ENCODE data around the gene SPRTN.
A peak's percentile ranks its signal among the peaks of the same experiment; 100 is the strongest.

SPRTN gene

GRCh38 chr1:231374394-231374793 lies 36.3 kb downstream of the SPRTN start:
- Mint-ChIP-seq H3K36me3 (ENCODE audit: low read depth) (peaks cover 27% of the 10 kb centered on the region), H3K4me3 (no peak overlapping the region), H3K4me1 (ENCODE audit: low read depth) (peaks cover 17% of the 10 kb centered on the region), H3K9me3 (no peaks in the 10 kb centered on the region), H3K27me3 (no peaks in the 10 kb centered on the region), H3K27ac (no peak overlapping the region)
- intact Hi-C loops (cut with micrococcal nuclease): no loop called here

DNA sequence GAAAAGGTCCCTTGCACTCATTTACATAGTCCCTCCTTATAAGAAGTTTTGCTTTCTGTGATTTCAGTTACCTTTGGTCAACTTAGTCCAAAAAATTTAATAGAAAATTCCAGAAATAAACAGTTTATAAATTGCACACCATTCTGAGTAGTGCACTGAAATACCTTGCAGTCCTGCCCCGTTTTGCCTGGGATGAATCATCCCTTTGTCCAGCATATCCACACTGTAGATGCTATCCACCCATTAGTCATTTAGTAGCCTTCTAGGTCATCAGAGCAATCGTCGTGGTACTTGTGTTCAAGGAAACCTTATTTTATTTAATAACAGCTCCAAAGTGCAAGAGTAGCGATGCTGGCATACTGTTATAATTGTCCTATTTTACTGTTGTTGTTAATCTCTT lies 38.0 kb downstream of the SPRTN start:
- no peak overlapping the region for H3K4me3 Mint-ChIP-seq
- no peaks in the 10 kb centered on the region for H3K27me3 Mint-ChIP-seq
- H3K27ac Mint-ChIP-seq: no peak overlapping the region
- peaks cover 24% of the 10 kb centered on the region for H3K36me3 Mint-ChIP-seq (ENCODE audit: low read depth)
- peaks cover 22% of the 10 kb centered on the region for H3K4me1 Mint-ChIP-seq (ENCODE audit: low read depth)
- H3K9me3 Mint-ChIP-seq: no peaks in the 10 kb centered on the region
- intact Hi-C loops (cut with micrococcal nuclease): no loop called here

DNA sequence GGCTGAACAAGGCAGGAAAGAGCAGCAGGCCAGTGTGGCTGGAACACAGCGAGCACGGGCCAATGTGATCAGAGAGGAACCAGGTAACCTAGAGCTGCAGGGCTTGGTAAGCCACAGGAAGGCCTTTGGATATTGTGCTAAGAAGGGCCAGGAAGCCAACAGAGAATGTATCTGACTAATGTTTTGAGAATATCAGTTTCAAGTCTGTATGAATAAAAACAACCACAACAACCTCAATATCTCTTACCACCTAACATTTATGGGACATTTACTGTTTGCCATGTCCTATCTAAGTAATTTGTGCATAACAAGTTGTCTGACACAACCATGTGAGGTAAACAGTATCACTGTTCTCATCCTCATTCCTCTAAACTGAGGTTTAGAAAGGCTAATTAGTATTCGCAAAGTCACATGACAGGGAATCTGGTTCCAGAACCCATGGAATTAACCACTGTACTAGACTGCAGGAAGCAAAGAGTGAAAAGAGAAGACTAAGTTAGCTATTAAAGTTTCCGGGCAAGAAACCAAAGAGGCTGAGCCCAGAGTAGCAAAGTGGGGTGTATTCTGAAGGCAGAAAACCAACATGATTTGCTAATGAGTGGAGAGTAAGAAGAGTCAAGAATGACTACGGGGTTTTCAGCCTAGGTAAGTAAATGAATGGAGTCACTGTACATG lies 38.9 kb downstream of the SPRTN start:
- intact Hi-C loops (cut with micrococcal nuclease): no loop called here
- H3K4me1 Mint-ChIP-seq (ENCODE audit: low read depth): peaks cover 22% of the 10 kb centered on the region
- no peaks in the 10 kb centered on the region for H3K27me3 Mint-ChIP-seq
- peaks cover 17% of the 10 kb centered on the region for H3K36me3 Mint-ChIP-seq (ENCODE audit: low read depth)
- H3K27ac Mint-ChIP-seq: no peak overlapping the region
- no peaks in the 10 kb centered on the region for H3K9me3 Mint-ChIP-seq
- no peak overlapping the region for H3K4me3 Mint-ChIP-seq

- H3K4me3 Mint-ChIP-seq: no peak overlapping the region
- peaks cover 7% of the 10 kb centered on the region for H3K36me3 Mint-ChIP-seq (ENCODE audit: low read depth)
- no peaks in the 10 kb centered on the region for H3K9me3 Mint-ChIP-seq
- peaks cover 18% of the 10 kb centered on the region for H3K4me1 Mint-ChIP-seq (ENCODE audit: low read depth)
- H3K27ac Mint-ChIP-seq: no peak overlapping the region
- intact Hi-C loops (cut with micrococcal nuclease): loop anchor here (5.0 kb wide), 1 partner anchor 36 kb away; no protein-coding TSS in a partner anchor
- no peaks in the 10 kb centered on the region for H3K27me3 Mint-ChIP-seq
Measured at GRCh38 chr1:231381729-231382128, 43.6 kb downstream of the SPRTN start.

DNA sequence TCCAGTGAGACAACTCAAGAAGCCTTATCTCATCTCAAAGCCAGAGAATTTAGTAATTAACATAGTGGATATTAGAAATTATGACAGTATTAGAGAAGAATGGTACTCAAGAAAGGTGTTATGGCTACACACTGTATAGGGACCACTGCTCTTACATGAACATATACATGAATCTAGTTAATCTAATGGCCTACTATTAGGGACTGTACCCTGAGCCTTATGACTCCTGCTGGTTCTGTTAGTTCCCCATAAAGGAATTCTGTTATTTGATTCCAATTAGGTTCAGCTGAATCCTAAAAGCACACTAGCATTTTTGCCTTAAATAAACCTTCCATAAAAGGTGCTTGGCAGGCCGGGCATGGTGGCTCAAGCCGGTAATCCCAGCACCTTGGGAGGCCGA lies 44.3 kb downstream of the SPRTN start:
- H3K4me3 Mint-ChIP-seq: no peak overlapping the region
- H3K27me3 Mint-ChIP-seq: no peaks in the 10 kb centered on the region
- peaks cover 7% of the 10 kb centered on the region for H3K36me3 Mint-ChIP-seq (ENCODE audit: low read depth)
- no peak overlapping the region for H3K27ac Mint-ChIP-seq
- H3K9me3 Mint-ChIP-seq: no peaks in the 10 kb centered on the region
- intact Hi-C loops (cut with micrococcal nuclease): loop anchor here (5.0 kb wide), 1 partner anchor 35 kb away; no protein-coding TSS in a partner anchor
- H3K4me1 Mint-ChIP-seq (ENCODE audit: low read depth): peaks cover 11% of the 10 kb centered on the region

- Mint-ChIP-seq H3K27me3 (no peaks in the 10 kb centered on the region), H3K4me3 (no peak overlapping the region), H3K4me1 (ENCODE audit: low read depth) (peaks cover 16% of the 10 kb centered on the region), H3K27ac (no peak overlapping the region), H3K36me3 (ENCODE audit: low read depth) (peaks cover 7% of the 10 kb centered on the region), H3K9me3 (no peaks in the 10 kb centered on the region)
- intact Hi-C loops (cut with micrococcal nuclease): loop anchor here (5.0 kb wide), 1 partner anchor 34 kb away; no protein-coding TSS in a partner anchor
Measured at GRCh38 chr1:231383159-231383860, 45.2 kb downstream of the SPRTN start.

- intact Hi-C loops (cut with micrococcal nuclease): loop anchor here (5.0 kb wide), 1 partner anchor 32 kb away; no protein-coding TSS in a partner anchor
- Mint-ChIP-seq H3K4me1 (ENCODE audit: low read depth) (peaks cover 19% of the 10 kb centered on the region), H3K27ac (no peak overlapping the region), H3K36me3 (ENCODE audit: low read depth) (peaks cover 8% of the 10 kb centered on the region), H3K4me3 (no peak overlapping the region), H3K9me3 (no peaks in the 10 kb centered on the region), H3K27me3 (no peaks in the 10 kb centered on the region)
Measured at GRCh38 chr1:231384696-231385415, 46.8 kb downstream of the SPRTN start.

DNA sequence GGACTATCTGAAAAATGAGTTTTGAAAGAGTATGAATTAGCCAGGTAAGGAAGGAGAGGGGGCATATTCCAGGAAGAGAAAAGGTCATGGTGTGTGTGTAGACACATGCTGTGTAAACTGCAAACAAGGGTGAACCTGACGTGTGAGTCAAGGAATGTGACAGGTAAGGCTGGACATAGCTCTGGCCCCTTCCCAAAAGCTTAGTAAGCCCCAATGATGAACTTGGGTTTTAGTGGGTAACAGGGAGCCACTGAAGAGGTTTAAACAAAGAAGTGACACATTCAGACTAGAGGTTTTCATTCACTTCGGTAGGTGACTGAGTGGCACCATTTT lies 47.3 kb downstream of the SPRTN start:
- peaks cover 7% of the 10 kb centered on the region for H3K36me3 Mint-ChIP-seq (ENCODE audit: low read depth)
- no peaks in the 10 kb centered on the region for H3K9me3 Mint-ChIP-seq
- no peak overlapping the region for H3K4me3 Mint-ChIP-seq
- H3K4me1 Mint-ChIP-seq (ENCODE audit: low read depth): peaks cover 22% of the 10 kb centered on the region
- no peak overlapping the region for H3K27ac Mint-ChIP-seq
- intact Hi-C loops (cut with micrococcal nuclease): no loop called here
- H3K27me3 Mint-ChIP-seq: no peaks in the 10 kb centered on the region

DNA sequence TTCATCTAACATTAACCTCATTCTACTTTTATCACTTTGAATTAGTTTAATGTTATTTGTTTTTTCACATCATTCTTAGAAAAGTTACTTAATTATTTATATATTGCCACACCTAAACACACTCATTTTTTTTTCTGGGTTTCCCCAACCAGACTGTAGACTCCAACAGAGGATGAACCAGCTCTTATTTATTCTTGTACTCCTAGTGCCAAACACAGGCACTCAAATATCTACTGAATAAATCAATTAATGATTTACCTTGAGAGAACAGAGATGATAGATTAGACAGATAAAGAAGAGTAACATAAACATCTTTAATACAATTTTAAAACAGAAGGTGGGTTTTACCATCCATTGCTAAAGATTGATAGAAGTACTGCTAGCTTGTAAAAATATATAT lies 48.4 kb downstream of the SPRTN start:
- Mint-ChIP-seq H3K4me1 (ENCODE audit: low read depth) (peaks cover 30% of the 10 kb centered on the region), H3K36me3 (ENCODE audit: low read depth) (peaks cover 7% of the 10 kb centered on the region), H3K9me3 (no peaks in the 10 kb centered on the region), H3K27ac (no peak overlapping the region), H3K4me3 (no peak overlapping the region), H3K27me3 (no peaks in the 10 kb centered on the region)
- intact Hi-C loops (cut with micrococcal nuclease): no loop called here

DNA sequence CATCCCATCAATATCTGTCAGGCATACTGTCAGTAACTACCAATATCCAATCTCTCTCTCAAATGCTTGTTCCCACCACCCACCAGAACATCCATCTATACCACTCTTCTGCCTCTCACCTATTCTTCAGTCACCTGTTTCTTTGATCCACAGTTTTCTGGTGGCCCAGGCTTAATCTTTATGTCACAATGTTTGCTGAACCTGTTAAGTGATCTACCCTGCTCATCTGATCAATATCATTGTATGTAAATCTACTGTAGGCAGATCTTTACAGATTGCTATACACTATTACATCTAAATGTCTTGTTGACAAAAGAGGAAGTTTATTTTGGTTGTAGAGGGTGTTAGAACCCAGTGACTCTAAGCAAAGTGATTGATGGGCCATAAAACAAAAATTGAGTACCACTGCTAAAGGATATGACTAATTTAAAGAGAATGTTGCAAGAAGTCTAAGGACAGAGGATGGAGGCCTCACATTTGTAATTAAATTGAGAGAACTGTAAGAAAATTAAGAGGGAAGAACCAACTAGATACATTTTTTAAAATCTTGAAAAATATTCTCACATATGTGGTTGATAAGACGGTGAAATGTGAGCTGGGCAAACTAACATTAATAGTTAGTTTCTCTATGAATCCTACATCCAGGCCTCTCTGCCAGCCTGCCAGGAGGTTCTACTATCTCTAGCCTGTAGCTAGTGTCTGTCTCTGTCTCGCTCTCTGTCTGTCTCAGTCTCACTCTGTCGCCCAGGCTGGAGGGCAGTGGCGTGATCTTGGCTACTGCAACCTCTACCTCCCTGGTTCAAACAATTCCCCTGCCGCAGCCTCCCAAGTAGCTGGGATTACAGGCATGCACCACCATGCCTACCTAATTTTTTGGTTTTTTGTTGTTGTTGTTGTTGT lies 49.9 kb downstream of the SPRTN start:
- Mint-ChIP-seq H3K4me3 (no peak overlapping the region), H3K4me1 (ENCODE audit: low read depth) (peaks cover 30% of the 10 kb centered on the region), H3K9me3 (no peaks in the 10 kb centered on the region), H3K27me3 (no peaks in the 10 kb centered on the region), H3K27ac (no peak overlapping the region), H3K36me3 (ENCODE audit: low read depth) (peaks cover 7% of the 10 kb centered on the region)
- intact Hi-C loops (cut with micrococcal nuclease): no loop called here

GRCh38 chr1:231390071-231390470 lies 52.0 kb downstream of the SPRTN start:
- Mint-ChIP-seq H3K4me3 (no peak overlapping the region), H3K4me1 (ENCODE audit: low read depth) (peaks cover 43% of the 10 kb centered on the region), H3K36me3 (ENCODE audit: low read depth) (peaks cover 7% of the 10 kb centered on the region), H3K27me3 (no peaks in the 10 kb centered on the region), H3K27ac (no peak overlapping the region), H3K9me3 (no peaks in the 10 kb centered on the region)
- intact Hi-C loops (cut with micrococcal nuclease): no loop called here

DNA sequence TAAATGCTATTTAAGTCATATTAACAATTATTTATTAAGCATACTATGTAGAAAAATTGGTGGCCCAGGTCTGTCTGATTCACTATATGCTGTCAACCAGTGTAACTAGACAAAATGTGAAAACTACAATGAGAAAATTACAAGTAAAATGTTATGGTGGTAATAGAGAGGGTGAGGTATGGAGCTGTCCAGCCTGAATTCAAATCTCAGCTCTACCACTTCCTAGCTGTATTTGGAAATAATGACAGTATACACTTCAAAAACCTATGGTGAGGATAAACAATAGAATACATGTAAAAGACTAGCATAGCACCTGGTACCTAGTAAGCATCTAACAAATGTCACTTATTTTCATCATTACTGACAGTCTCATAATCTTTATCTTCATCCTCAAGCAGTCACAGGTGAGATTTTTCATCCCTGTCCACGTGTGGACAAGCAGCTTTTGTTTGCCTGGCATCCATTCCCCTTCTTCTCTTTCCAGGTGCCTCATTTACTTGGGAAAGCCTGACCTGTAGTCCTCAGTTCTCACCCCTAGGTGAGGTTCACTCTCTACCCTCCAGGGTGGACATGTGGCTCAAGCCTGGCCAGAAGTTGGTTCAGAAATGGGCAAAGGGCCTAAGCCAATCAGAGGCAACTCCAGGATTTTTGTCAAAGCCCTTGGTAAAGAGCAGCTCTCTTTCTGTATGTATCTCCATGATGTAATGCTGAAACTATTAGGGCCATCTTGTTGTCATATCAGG lies 54.5 kb downstream of the SPRTN start:
- peaks cover 63% of the 10 kb centered on the region for H3K4me1 Mint-ChIP-seq (ENCODE audit: low read depth)
- H3K27ac Mint-ChIP-seq: no peak overlapping the region
- no peaks in the 10 kb centered on the region for H3K9me3 Mint-ChIP-seq
- H3K36me3 Mint-ChIP-seq (ENCODE audit: low read depth): peaks cover 7% of the 10 kb centered on the region
- intact Hi-C loops (cut with micrococcal nuclease): no loop called here
- H3K27me3 Mint-ChIP-seq: no peaks in the 10 kb centered on the region
- no peak overlapping the region for H3K4me3 Mint-ChIP-seq

GRCh38 chr1:231393668-231394067 lies 55.6 kb downstream of the SPRTN start:
- Mint-ChIP-seq H3K27me3 (no peaks in the 10 kb centered on the region), H3K27ac (peak overlapping the region; percentile 20), H3K4me1 (ENCODE audit: low read depth) (peaks cover 62% of the 10 kb centered on the region), H3K4me3 (no peak overlapping the region), H3K9me3 (no peaks in the 10 kb centered on the region), H3K36me3 (ENCODE audit: low read depth) (peaks cover 7% of the 10 kb centered on the region)
- intact Hi-C loops (cut with micrococcal nuclease): no loop called here
